ENCODE data around the gene IL15RA. TPM values are rescaled to one million over a fixed set of nuclear protein-coding genes. Genes with fewer than 3 reads are reported as not detected.

Gene IL15RA
- total and polyA plus RNA-seq, 2 donors (not counting 3 experiments of a cell fraction or from before 2014, with no cell fraction given): 18.8 to 20.6 TPM

- Histone ChIP-seq H3K79me2 (ENCODE audit: control insufficient read depth, insufficient read depth, low read length) (no peaks in the 10 kb centered on the region), H4K20me1 (replicated peaks; ENCODE audit: control insufficient read depth, extremely low read depth, insufficient read depth, low read length) (no peaks in the 10 kb centered on the region), H3K9me3 (replicated peaks; ENCODE audit: control insufficient read depth, insufficient read depth, low read length) (no peaks in the 10 kb centered on the region), H3K4me2 (ENCODE audit: insufficient read depth, low read length) (no peak overlapping the region), H3K4me3 (replicated peaks in 1 of 3; ENCODE audit: insufficient read depth in 1 of 3, low read depth in 1 of 3, low read length in 3 of 3) (no peak overlapping the region), H3K27ac (ENCODE audit: insufficient read depth, low read depth, low read length) (no peak overlapping the region), H2AFZ (ENCODE audit: low read depth, low read length) (no peak overlapping the region), H3K27me3 (ENCODE audit: control insufficient read depth in 2 of 2, insufficient read depth in 2 of 2, low read length in 2 of 2) (no peaks in the 10 kb centered on the region), H3K9ac (replicated peaks; ENCODE audit: extremely low read depth, insufficient read depth, low read length) (no peak overlapping the region), H3K9me1 (replicated peaks; ENCODE audit: control insufficient read depth, extremely low read depth, insufficient read depth, low read length) (no peaks in the 10 kb centered on the region), H3K36me3 (ENCODE audit: control insufficient read depth in 2 of 2, extremely low read depth in 1 of 2, insufficient read depth in 2 of 2, low read length in 2 of 2) (peaks cover 0 to 12% of the 10 kb centered on the region in 2 experiments), H3K4me1 (ENCODE audit: control insufficient read depth, extremely low read depth, insufficient read depth, low read length) (peaks cover 12% of the 10 kb centered on the region)
- no TSS peak for BruUV-seq (replicated peaks)
- CTCF ChIA-PET: interaction anchor here (1.1 to 2.1 kb wide), 2 partner anchors 11 to 54 kb away, joined by 3 to 10 read pairs; no protein-coding TSS in a partner anchor
- intact Hi-C loops (cut with micrococcal nuclease) (no loop called here), dilution Hi-C loops (cut with MboI; ENCODE audit: extremely low pct_ligation_motif_present, low sequenced_read_pairs) (loop anchor here (25.0 kb wide), 1 partner anchor 127 kb away; the partner anchor contains the start of gene RBM17)
- no peak for TF ChIP-seq MAX (IDR thresholded peaks at IDR 0.05; ENCODE audit: insufficient read depth, insufficient read length)
- TF ChIP-seq EZH2 (IDR thresholded peaks at IDR 0.05; ENCODE audit: borderline replicate concordance, low read depth, low read length, severe bottlenecking): no peak
- POLR2A ChIA-PET: no interaction called here
- DNase-seq (ENCODE audit: low read depth, low spot score) (no peak), FAIRE-seq (no peak)
Measured at GRCh38 chr10:5960070-5960972, 17.0 kb downstream of the IL15RA start.

GRCh38 chr10:5959581-5960069 is 17.7 kb downstream of the IL15RA start:
- intact Hi-C loops (cut with micrococcal nuclease): no loop called here
- FAIRE-seq: no peak

More at GRCh38 chr10:5959581-5960069, 17.7 kb downstream of the IL15RA start:
- TF ChIP-seq JUN (IDR thresholded peaks at IDR 0.05; ENCODE audit: borderline replicate concordance, insufficient read depth, insufficient read length, low read depth): no peak
- TF ChIP-seq GATA2 (IDR thresholded peaks at IDR 0.05; ENCODE audit: insufficient read depth, insufficient read length, low read depth, low read length): no peak
- no peak for TF ChIP-seq POLR2AphosphoS5 (IDR thresholded peaks at IDR 0.05; ENCODE audit: insufficient read depth, low read depth, low read length)
- TF ChIP-seq POLR2A (IDR thresholded peaks at IDR 0.05; ENCODE audit: low read depth, low read length): no peak
- TF ChIP-seq EZH2 (IDR thresholded peaks at IDR 0.05; ENCODE audit: borderline replicate concordance, low read depth, low read length, severe bottlenecking): no peak
- no peak for TF ChIP-seq MAX (IDR thresholded peaks at IDR 0.05; ENCODE audit: insufficient read depth, insufficient read length)
- TF ChIP-seq FOS (IDR thresholded peaks at IDR 0.05; ENCODE audit: borderline replicate concordance, insufficient read depth, low read length): no peak
- TF ChIP-seq CTCF (IDR thresholded peaks at IDR 0.05; ENCODE audit: extremely low read depth in 1 of 2, insufficient read depth in 1 of 2, low read depth in 1 of 2, low read length in 2 of 2): no peak
- TF ChIP-seq MYC (IDR thresholded peaks at IDR 0.05; ENCODE audit: low read depth, low read length): no peak
- Histone ChIP-seq H3K9me3 (replicated peaks; ENCODE audit: control insufficient read depth, insufficient read depth, low read length) (no peaks in the 10 kb centered on the region), H3K9me1 (replicated peaks; ENCODE audit: control insufficient read depth, extremely low read depth, insufficient read depth, low read length) (no peaks in the 10 kb centered on the region), H3K27ac (ENCODE audit: insufficient read depth, low read depth, low read length) (no peak overlapping the region), H3K4me2 (ENCODE audit: insufficient read depth, low read length) (no peak overlapping the region), H3K36me3 (ENCODE audit: control insufficient read depth in 2 of 2, extremely low read depth in 1 of 2, insufficient read depth in 2 of 2, low read length in 2 of 2) (peaks cover 0 to 12% of the 10 kb centered on the region in 2 experiments), H2AFZ (ENCODE audit: low read depth, low read length) (no peak overlapping the region), H3K79me2 (ENCODE audit: control insufficient read depth, insufficient read depth, low read length) (no peaks in the 10 kb centered on the region), H3K4me3 (replicated peaks in 1 of 3; ENCODE audit: insufficient read depth in 1 of 3, low read depth in 1 of 3, low read length in 3 of 3) (no peak overlapping the region), H3K9ac (replicated peaks; ENCODE audit: extremely low read depth, insufficient read depth, low read length) (no peak overlapping the region), H3K27me3 (ENCODE audit: control insufficient read depth in 2 of 2, insufficient read depth in 2 of 2, low read length in 2 of 2) (no peaks in the 10 kb centered on the region), H4K20me1 (replicated peaks; ENCODE audit: control insufficient read depth, extremely low read depth, insufficient read depth, low read length) (no peaks in the 10 kb centered on the region), H3K4me1 (ENCODE audit: control insufficient read depth, extremely low read depth, insufficient read depth, low read length) (peaks cover 12% of the 10 kb centered on the region)
- dilution Hi-C loops (cut with MboI; ENCODE audit: extremely low pct_ligation_motif_present, low sequenced_read_pairs): loop anchor here (25.0 kb wide), 1 partner anchor 128 kb away; the partner anchor contains the start of gene RBM17
- ChIA-PET POLR2A (no interaction called here), CTCF (interaction anchor here (1.1 to 3.1 kb wide), 4 partner anchors 12 to 442 kb away, joined by 3 to 11 read pairs (median 7); no protein-coding TSS in a partner anchor)
- no TSS peak for BruUV-seq (replicated peaks)
- no peak for DNase-seq (ENCODE audit: low read depth, low spot score)

All from endothelial cell of umbilical vein (primary cell).